B cell (primary cell): ENCODE results near the gene SGPP2. TPM values are rescaled to one million over a fixed set of nuclear protein-coding genes. Genes with fewer than 3 reads are reported as not detected.

ENCODE experiments used
- ATAC-seq: fragments of 200-7000 bp; cut with Tn5 transposase; one replicate; pipeline ENCODE4 v1.10.0; 2021; ENCODE audit warnings: low read depth, mild to moderate bottlenecking, moderate number of reproducible peaks, moderate library complexity
- CTCF ChIA-PET: fragments of 350-600 bp; sonication (Branson Sonifier 250); formaldehyde crosslinking; loops from one replicate; lab custom pipeline; 2021; ENCODE audit warnings: antibody characterized with exemption, inconsistent platforms; lab: Charles Lee
- POLR2A ChIA-PET: fragments of 350-600 bp; sonication (Branson Sonifier 250); formaldehyde crosslinking; loops from one replicate; lab custom pipeline; 2021; ENCODE audit warnings: antibody characterized with exemption; lab: Charles Lee
- DNase-seq: peaks from one replicate; pipeline ENCODE4 v3.0.0; 2013
- H2AFZ ChIP-seq: 2 replicates; pipeline ENCODE4 v1.6.1; 2012; ENCODE audit warnings: mild to moderate bottlenecking, low read depth, low read length; ENCODE audit not compliant: insufficient read depth, poor library complexity, severe bottlenecking
- H3K27ac ChIP-seq, 2 donors: 1 replicate in 1 of 2; 2 replicates in 1 of 2; pipeline ENCODE4 v1.5.1; 2012 to 2013; ENCODE audit warnings: low read length in 2 of 2, mild to moderate bottlenecking in 2 of 2, moderate library complexity in 1 of 2
- H3K27me3 ChIP-seq, 4 experiments: fragments of 200-600 bp in 1 of 4; sonication (generic) in 1 of 4; replicated peaks in 1 of 4; 1 replicate in 2 of 4; 2 replicates in 2 of 4; pipeline versions ENCODE4 v1.6.1 to v1.7.0; 2013 to 2016; ENCODE audit warnings: low read length in 3 of 4, mild to moderate bottlenecking in 2 of 4, mixed read lengths in 1 of 4, moderate library complexity in 1 of 4; ENCODE audit not compliant: insufficient read depth in 4 of 4, control insufficient read depth in 3 of 4; ENCODE audit errors: control extremely low read depth in 1 of 4
- H3K36me3 ChIP-seq, 2 experiments: replicated peaks in 1 of 2; 1 replicate in 1 of 2; 2 replicates in 1 of 2; pipeline versions ENCODE4 v1.6.1 to v1.7.1; 2013; ENCODE audit warnings: low read length in 1 of 2; ENCODE audit not compliant: insufficient read depth in 2 of 2, control insufficient read depth in 1 of 2; ENCODE audit errors: control extremely low read depth in 1 of 2, extremely low read depth in 1 of 2
- H3K4me1 ChIP-seq, 2 donors: fragments of 200-600 bp in 1 of 2; sonication (generic) in 1 of 2; 1 replicate in 1 of 2; 2 replicates in 1 of 2; pipeline versions ENCODE4 v1.5.1 to v1.6.1; 2013 to 2017; ENCODE audit warnings: low read length in 2 of 2; ENCODE audit not compliant: control insufficient read depth in 2 of 2, insufficient read depth in 2 of 2
- H3K4me2 ChIP-seq: replicated peaks from 2 replicates; pipeline ENCODE3; 2012; ENCODE audit warnings: mild to moderate bottlenecking, low read depth, low read length; ENCODE audit not compliant: poor library complexity, severe bottlenecking
- H3K4me3 ChIP-seq, 5 experiments: fragments of 200-600 bp in 1 of 5; sonication (generic) in 1 of 5; 1 replicate in 3 of 5; 2 replicates in 2 of 5; pipeline versions ENCODE4 v1.5.1 to v1.7.0; 2011 to 2016; ENCODE audit warnings: low read length in 4 of 5, mild to moderate bottlenecking in 4 of 5, low read depth in 2 of 5, control low read depth in 1 of 5, moderate library complexity in 1 of 5; ENCODE audit not compliant: insufficient read depth in 1 of 5; ENCODE audit errors: control extremely low read depth in 1 of 5, extremely low read depth in 1 of 5
- H3K79me2 ChIP-seq: fragments of 200-600 bp; sonication (generic); one replicate; pipeline ENCODE4 v1.6.0; 2016; ENCODE audit warnings: low read length; ENCODE audit not compliant: control insufficient read depth, insufficient read depth
- H3K9ac ChIP-seq: fragments of 200-600 bp; sonication (generic); 2 replicates; pipeline ENCODE4 v1.6.1; 2017; ENCODE audit warnings: mild to moderate bottlenecking, low read length, moderate library complexity
- H3K9me3 ChIP-seq, 3 donors: one replicate each; pipeline versions ENCODE4 v1.6.1 to v1.7.1; 2013; ENCODE audit warnings: low read length in 2 of 3; ENCODE audit not compliant: control insufficient read depth in 2 of 3, insufficient read depth in 1 of 3; ENCODE audit errors: control extremely low read depth in 1 of 3
- H4K20me1 ChIP-seq: 2 replicates; pipeline ENCODE4 v1.6.0; 2012; ENCODE audit warnings: mild to moderate bottlenecking, low read length; ENCODE audit not compliant: insufficient read depth, control insufficient read depth, poor library complexity, severe bottlenecking
- H3K27ac Mint-ChIP-seq: one replicate; pipeline ENCODE4 v1.8.0; 2021; ENCODE audit warnings: mixed read lengths
- H3K27me3 Mint-ChIP-seq: one replicate; pipeline ENCODE4 v1.8.0; 2021; ENCODE audit warnings: mixed read lengths
- H3K4me1 Mint-ChIP-seq: one replicate; pipeline ENCODE4 v1.8.0; 2021; ENCODE audit warnings: mixed read lengths
- H3K4me3 Mint-ChIP-seq: one replicate; pipeline ENCODE4 v1.8.0; 2021; ENCODE audit warnings: mixed read lengths
- H3K9me3 Mint-ChIP-seq: one replicate; pipeline ENCODE4 v1.8.0; 2022; ENCODE audit warnings: mixed read lengths; ENCODE audit not compliant: insufficient read depth
- EZH2 ChIP-seq: IDR thresholded peaks from 2 replicates; pipeline ENCODE4 v1.6.1; 2012; ENCODE audit warnings: borderline replicate concordance, low read depth, mild to moderate bottlenecking, moderate library complexity, low read length; ENCODE audit not compliant: insufficient read depth, poor library complexity, severe bottlenecking
- WGBS: methylation state at CpG from one replicate; pipeline ENCODE4 v1.1.5; 2013; ENCODE audit warnings: missing lambda C conversion rate; ENCODE audit not compliant: insufficient coverage; 5-methylcytosine and 5-hydroxymethylcytosine counted together
- intact Hi-C: fragments of 100-400 bp; cut with micrococcal nuclease; formaldehyde crosslinking; loops from one replicate; pipeline ENCODE4 v1.10.0; 2022
- polyA plus RNA-seq: library from polyadenylated mRNA; depleted of rRNA; stranded (reverse); fragments of >200 nt; gene quantifications from 2 replicates; pipeline ENCODE4 v1.2.3, GENCODE V29; 2012
- total RNA-seq, 2 donors: library from RNA; stranded (reverse); fragments of 120-200 nt in 1 of 2; gene quantifications; 1 replicate in 1 of 2; 2 replicates in 1 of 2; pipeline versions ENCODE4 v1.2.3 to v1.2.4, GENCODE V29; 2013 to 2022
- TF ChIP-seq, protein P1 (sequence below): fragments of 200-600 bp; IDR thresholded peaks from one replicate; pipeline ENCODE4 v1.8.0; 2022; ENCODE audit warnings: antibody characterized with exemption, mild to moderate bottlenecking

The SGPP2 gene
- total and polyA plus RNA-seq, 2 donors (not counting 1 experiment from before 2014, with no cell fraction given): 1.5 to 7.7 TPM

DNA sequence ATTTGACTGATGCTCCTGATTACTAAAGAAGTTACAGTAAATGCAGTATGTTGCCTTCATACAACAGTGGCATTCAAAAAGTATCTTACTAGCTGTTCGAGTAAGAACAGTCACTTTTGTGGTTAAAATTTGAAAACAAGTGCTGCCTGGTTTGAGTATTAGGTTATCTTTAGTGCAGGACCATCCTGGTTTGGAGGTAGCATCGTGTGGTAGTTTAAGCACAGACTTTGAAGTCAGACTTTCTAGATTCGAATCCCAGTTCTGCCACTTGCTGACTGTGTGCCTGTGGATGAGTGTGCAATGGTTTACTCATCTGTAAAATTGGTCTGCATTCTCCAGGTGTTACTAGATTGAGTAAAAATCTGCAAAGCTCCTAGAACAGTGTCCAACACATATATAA is 96.8 kb downstream of the SGPP2 start:
- H3K4me2 ChIP-seq: no peak overlapping the region
- ChIA-PET POLR2A (no interaction called here), CTCF (no interaction called here)
- 62% methylated on average over 3 of the region's 3 CpGs for WGBS
- H3K27ac ChIP-seq: no peak overlapping the region
- peaks cover 6% of the 10 kb centered on the region for H3K9me3 Mint-ChIP-seq
- no peak overlapping the region for H2AFZ ChIP-seq
- H3K4me1 ChIP-seq: no peaks in the 10 kb centered on the region
- H3K27ac Mint-ChIP-seq: no peak overlapping the region
- no peaks in the 10 kb centered on the region for H3K79me2 ChIP-seq
- no peak overlapping the region for H3K9ac ChIP-seq
- no peaks in the 10 kb centered on the region for H4K20me1 ChIP-seq
- H3K9me3 ChIP-seq: no peaks in the 10 kb centered on the region
- DNase-seq (no peak), ATAC-seq (no peak)
- H3K27me3 Mint-ChIP-seq: no peaks in the 10 kb centered on the region
- no peak overlapping the region for H3K4me3 ChIP-seq
- TF ChIP-seq, protein P1, sequence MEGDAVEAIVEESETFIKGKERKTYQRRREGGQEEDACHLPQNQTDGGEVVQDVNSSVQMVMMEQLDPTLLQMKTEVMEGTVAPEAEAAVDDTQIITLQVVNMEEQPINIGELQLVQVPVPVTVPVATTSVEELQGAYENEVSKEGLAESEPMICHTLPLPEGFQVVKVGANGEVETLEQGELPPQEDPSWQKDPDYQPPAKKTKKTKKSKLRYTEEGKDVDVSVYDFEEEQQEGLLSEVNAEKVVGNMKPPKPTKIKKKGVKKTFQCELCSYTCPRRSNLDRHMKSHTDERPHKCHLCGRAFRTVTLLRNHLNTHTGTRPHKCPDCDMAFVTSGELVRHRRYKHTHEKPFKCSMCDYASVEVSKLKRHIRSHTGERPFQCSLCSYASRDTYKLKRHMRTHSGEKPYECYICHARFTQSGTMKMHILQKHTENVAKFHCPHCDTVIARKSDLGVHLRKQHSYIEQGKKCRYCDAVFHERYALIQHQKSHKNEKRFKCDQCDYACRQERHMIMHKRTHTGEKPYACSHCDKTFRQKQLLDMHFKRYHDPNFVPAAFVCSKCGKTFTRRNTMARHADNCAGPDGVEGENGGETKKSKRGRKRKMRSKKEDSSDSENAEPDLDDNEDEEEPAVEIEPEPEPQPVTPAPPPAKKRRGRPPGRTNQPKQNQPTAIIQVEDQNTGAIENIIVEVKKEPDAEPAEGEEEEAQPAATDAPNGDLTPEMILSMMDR: no peak
- no peak for TF ChIP-seq EZH2
- no peaks in the 10 kb centered on the region for H3K36me3 ChIP-seq
- H3K4me3 Mint-ChIP-seq: no peak overlapping the region
- no peaks in the 10 kb centered on the region for H3K27me3 ChIP-seq
- H3K4me1 Mint-ChIP-seq: no peaks in the 10 kb centered on the region
- intact Hi-C loops: no loop called here

- CTCF ChIA-PET: no interaction called here
- ATAC-seq: no peak
These were observed 97.7 kb downstream of the SGPP2 start for GRCh38 chr2:222522082-222522481.

More at GRCh38 chr2:222522082-222522481, 97.7 kb downstream of the SGPP2 start:
- no peak overlapping the region for H3K9ac ChIP-seq
- intact Hi-C loops: no loop called here
- H3K36me3 ChIP-seq: no peaks in the 10 kb centered on the region
- no peak overlapping the region for H3K4me2 ChIP-seq
- no peaks in the 10 kb centered on the region for H4K20me1 ChIP-seq
- H3K4me3 ChIP-seq: no peak overlapping the region
- no peak for TF ChIP-seq EZH2
- TF ChIP-seq, protein P1: no peak
- H3K4me3 Mint-ChIP-seq: no peak overlapping the region
- H3K4me1 Mint-ChIP-seq: no peaks in the 10 kb centered on the region
- no peak overlapping the region for H3K27ac Mint-ChIP-seq
- H3K4me1 ChIP-seq: no peaks in the 10 kb centered on the region
- H3K27ac ChIP-seq: no peak overlapping the region
- H3K27me3 Mint-ChIP-seq: no peaks in the 10 kb centered on the region
- H2AFZ ChIP-seq: no peak overlapping the region
- no peaks in the 10 kb centered on the region for H3K27me3 ChIP-seq
- no peaks in the 10 kb centered on the region for H3K9me3 ChIP-seq
- no peaks in the 10 kb centered on the region for H3K79me2 ChIP-seq
- peaks cover 5% of the 10 kb centered on the region for H3K9me3 Mint-ChIP-seq
- POLR2A ChIA-PET: no interaction called here
- DNase-seq: no peak
- no CpG with 5 or more reads among the region's 1 CpG for WGBS
